Stimulated activated CD4-positive, alpha-beta T cell treated with anti-CD3 and anti-CD28 coated beads, Interleukin-2, amount 100 ng/mL, for 48 hours (primary cell): ENCODE data around the gene TPP1.

Experiments
- DNase-seq, 2 donors: peaks; one replicate each; pipeline ENCODE4 v3.0.0-alpha.2; 2020

TPP1 gene

DNA sequence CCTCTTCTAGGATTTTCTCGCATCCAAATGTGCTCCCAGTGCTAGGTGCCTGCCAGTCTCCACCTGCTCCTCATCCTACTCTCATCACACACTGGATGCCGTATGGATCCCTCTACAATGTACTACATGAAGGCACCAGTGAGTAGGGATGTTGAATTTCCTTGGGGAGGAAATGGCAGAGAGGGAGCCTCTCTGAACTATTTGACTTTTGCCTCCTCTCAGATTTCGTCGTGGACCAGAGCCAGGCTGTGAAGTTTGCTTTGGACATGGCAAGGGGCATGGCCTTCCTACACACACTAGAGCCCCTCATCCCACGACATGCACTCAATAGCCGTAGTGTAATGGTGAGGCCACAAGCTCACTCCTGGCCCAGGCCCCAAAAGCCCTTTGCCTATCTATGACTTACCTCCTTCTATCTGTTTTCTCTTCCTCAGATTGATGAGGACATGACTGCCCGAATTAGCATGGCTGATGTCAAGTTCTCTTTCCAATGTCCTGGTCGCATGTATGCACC is 9.7 kb downstream of the TPP1 start:
- DNase-seq: no peak

DNA sequence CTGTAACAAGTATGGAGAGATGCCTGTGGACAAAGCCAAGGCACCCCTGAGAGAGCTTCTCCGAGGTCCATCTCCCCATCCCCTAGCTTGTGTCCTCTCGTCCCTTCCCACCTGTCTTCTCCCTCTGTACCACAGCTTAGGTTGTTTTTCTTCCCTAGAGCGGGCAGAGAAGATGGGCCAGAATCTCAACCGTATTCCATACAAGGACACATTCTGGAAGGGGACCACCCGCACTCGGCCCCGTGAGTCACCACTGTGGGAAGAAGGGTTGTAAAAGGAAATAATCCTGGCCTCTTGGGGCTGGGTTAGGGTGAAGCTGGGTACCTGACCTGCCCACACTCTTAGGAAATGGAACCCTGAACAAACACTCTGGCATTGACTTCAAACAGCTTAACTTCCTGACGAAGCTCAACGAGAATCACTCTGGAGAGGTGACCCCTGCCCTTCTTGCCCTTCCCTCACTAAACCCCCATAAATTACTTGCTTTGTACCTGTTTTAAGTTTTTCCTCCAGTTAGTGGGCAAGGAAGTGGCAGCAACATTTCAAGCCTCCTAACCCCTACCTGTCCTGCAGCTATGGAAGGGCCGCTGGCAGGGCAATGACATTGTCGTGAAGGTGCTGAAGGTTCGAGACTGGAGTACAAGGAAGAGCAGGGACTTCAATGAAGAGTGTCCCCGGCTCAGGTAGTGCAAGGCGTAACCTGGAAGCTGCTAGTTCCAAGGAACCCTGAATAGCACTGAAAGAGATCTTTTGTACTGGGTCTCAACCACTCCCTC is 10.3 kb downstream of the TPP1 start:
- no peak for DNase-seq

GRCh38 chr11:6608011-6608410 is 11.2 kb downstream of the TPP1 start:
- no peak for DNase-seq

GRCh38 chr11:6607190-6607795 is 11.9 kb downstream of the TPP1 start:
- no peak for DNase-seq

DNA sequence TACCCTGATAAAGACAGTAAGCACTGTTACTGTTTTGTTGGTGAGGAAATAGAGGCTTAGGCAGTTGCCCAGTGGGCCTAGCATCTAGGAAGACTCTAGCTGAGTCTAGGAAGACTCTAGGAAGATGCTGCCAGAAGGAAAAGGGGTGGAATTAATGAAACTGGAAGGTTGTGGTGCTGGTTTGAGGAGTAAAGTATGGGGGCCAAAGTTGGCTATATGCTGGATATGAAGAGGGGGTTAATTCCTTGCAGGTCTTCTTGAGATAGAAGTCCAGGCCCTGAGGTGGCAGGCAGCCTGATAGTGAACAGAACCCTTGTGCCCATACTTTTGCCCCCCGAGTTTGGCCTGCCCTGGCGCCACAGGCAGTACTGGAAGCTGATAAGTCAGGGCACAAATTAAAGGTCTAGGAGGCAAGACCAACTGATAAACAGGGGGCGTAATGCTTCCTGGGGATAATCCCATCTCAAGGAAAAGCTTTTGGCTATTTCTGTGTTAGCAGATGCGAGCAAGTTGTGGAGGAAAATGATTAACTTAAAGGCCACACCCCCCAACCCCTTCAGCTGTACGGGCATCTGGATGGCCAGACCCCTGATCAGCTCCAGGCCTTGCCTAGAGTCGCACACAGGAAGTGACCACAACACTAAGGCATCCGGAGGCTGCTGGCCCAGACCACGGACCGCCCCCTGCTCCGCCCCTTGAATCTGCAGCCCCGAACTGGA is 12.6 kb downstream of the TPP1 start:
- DNase-seq: peak; percentile 41 to 55

DNA sequence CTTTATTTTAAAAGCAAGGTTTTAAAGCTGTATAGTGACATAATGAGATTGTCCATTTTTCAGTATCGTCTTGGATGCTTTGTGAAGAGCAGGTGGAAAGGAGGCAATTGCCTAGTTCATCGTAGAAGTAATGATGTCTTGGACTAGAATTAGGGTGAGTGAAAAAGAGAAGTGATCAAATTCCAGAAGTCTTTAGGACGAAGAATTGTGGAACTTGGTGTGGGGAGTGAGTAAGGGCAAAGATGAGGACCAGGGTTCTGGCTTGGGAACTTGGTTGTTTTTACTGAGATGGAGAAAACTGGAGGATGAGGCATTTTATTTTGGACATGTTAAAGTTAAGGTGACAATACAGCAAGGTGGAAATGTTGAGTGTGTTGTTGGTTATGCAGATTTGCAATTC is 14.4 kb downstream of the TPP1 start:
- DNase-seq: no peak

DNA sequence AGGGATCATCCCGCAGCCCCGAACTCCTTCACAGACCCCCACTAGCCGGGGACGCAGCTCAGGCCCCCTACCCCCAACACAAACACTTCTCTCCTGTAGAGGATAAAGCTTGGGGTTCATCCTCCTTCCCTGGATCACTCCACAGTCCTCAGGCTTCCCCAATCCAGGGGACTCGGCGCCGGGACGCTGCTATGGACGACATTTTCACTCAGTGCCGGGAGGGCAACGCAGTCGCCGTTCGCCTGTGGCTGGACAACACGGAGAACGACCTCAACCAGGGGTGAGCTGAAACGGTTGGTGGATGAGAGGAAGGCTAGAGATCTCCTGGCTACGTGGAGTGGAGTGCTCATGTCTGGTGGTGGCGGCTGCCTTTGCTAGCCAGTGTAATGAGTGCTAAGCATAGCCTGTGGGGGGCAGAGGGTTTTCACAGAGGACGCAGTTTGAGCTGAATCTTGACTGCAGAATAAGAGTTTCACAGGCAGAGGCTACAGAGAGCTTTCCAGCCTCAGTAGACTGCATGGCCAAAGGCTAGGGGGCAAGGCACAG is 15.1 kb downstream of the TPP1 start:
- peak in 1 of 2 donors; percentile 43 for DNase-seq

GRCh38 chr11:6603287-6604080 is 15.7 kb downstream of the TPP1 start, which contains the start of the genes ILK and RRP8:
Gene ILK, plus strand, starts transcription at chr11:6603774. Its CDS starts 498 bp downstream, at chr11:6604272.
Gene RRP8, minus strand, starts transcription at chr11:6603616. Its CDS starts 114 bp downstream, at chr11:6603502.
- peak; percentile 83 to 84 for DNase-seq

DNA sequence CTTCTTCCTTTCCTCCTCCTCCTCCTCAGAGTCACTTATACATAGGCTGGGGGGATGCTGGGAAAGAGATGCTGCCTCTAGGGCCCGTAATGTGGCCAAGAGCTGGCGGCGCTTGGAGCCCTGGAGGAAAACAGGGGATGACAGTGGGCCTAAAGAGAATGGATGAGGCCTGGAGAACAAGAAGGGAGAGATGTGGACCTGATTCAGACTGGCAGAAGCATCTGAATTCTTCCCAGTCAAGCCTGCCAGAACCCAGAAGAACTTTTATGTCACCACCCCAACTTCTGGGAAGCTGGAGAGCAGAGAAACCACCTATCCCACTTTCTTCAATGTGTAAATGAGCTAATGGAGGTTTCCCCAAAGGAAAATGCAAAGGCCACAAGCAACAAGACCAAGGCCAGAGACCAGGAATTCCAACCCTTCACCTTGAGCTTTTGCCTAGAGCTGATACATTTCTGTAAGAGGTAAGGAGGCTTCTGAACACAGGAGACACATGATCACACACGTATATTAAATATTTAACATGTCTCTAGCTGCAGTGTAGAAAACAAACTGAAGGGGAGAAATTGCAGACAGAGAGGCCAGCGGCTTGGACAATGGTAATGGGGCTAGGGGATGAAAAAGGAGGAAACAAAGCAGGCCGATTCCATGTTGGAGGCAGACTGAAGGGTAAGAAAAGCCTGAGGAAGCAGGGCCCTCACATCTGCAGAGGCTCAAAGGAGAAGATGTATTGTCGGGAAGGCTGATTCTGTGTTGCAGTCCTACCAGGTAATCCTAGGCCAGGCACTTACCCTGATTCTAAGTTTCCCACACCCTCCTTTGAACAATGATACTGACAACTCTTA is 16.9 kb downstream of the TPP1 start:
- DNase-seq: no peak

GRCh38 chr11:6601041-6601461 is 18.2 kb downstream of the TPP1 start:
- no peak for DNase-seq

GRCh38 chr11:6599881-6600390 is 19.3 kb downstream of the TPP1 start:
- no peak for DNase-seq

- DNase-seq: no peak
Observed at GRCh38 chr11:6599449-6599848, 19.8 kb downstream of the TPP1 start.

DNA sequence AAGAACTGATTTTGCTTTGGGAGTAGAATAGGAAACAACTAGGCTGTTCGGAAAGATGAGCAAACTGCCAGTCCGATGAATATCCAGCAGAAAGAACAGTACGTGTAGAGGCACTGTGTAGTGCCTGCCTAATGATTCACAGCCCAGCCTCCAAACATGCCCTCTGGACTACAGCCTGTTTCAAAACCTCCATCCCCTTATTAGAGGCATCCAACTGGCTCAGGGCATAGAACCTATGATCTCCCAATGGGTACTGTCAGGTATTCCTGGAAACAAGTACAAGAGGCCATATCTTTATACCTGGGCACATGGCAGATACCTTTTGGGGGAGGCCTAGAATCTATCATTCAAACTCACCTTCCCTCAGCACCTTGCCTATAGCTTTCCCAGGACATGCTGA is 20.7 kb downstream of the TPP1 start:
- no peak for DNase-seq

DNA sequence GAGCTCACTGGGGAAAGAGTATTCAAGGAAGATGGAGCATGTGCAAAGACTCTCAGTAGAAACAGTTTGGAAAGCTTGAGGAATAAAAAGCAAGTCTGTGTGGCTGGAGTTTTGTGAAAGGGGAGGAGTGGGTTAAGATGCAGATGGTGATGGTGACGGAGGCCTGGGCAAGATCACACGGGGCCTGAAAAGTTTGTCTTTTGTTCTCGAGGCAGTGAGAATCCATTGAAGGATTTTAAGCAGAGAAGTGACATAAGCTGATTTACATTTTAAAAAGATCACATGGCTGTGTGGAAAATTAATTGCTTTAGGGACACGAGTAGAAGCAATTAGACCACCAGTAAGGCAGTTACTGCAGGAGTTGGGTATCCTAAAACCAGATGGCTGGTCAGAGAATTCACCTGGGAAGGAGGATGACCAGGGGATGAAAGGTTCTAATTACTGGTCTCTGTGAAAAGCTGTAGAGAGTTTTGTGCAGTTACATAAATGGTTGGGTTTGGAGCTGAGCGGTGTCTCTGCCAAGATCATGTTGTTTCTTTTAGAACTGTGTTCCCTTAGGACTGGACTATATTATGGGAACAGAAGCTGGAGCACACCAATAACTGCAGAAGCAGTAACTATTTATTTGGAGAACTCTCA is 22.9 kb downstream of the TPP1 start:
- DNase-seq: no peak

GRCh38 chr11:6594142-6594768 is 25.0 kb downstream of the TPP1 start:
- DNase-seq: no peak

DNA sequence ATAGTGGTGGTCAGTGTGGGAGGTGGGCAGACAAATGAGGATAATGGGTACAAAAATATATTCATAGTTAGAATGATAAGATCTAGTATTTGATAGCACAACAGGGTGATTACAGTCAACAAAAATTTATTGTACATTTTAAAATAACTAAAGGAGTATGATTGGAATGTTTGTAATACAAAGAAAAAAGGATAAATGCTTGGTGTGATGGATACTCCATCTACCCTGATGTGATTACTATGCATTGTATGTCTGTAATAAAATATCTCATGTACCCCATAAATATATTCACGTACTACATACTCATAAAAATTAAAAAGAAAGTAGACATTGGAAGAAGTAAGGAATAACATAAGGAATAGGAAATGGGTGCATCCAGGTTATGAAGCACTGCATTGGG is 31.2 kb downstream of the TPP1 start:
- DNase-seq: no peak

- no peak for DNase-seq
Observed at GRCh38 chr11:6587360-6587953, 31.8 kb downstream of the TPP1 start.

GRCh38 chr11:6586434-6587359 is 32.5 kb downstream of the TPP1 start:
- DNase-seq: no peak

DNA sequence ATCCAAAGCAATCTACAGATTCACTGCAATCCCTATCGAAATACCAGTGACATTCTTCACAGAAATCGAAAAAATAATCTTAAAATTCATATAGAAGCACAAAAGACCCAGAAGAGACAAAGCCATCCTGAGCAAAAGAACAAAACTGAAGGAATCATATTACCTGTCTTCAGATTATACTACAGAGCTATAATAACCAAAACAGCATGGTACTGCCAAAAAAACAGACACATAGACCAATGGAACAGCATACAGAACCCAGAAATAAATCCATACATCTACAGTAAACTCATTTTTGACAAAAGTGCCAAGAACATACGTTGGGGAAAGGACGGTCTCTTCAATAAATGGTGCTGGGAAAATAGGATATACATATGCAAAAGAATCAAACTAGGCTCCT is 34.7 kb downstream of the TPP1 start:
- no peak for DNase-seq
